Stimulated activated naive CD4-positive, alpha-beta T cell treated with Interleukin-2 at 50 U/mL for 16 hours (primary cell): Measurements from ENCODE around the gene CISD3.
"Not testable (repeated sequence)": the region's sequence is repeated elsewhere in the genome, so short reads cannot be mapped to it uniquely, and the experiment has no call there.

Source experiments
- DNase-seq: peaks from one replicate; lab custom pipeline; 2025; lab: John Stamatoyannopoulos, UW

Gene CISD3

GRCh38 chr17:38707678-38708351 is 22.3 kb upstream of the CISD3 start:
- no peak for DNase-seq

GRCh38 chr17:38709104-38709820 is 20.9 kb upstream of the CISD3 start:
- no peak for DNase-seq

- no peak for DNase-seq
These were observed 20.1 kb upstream of the CISD3 start for GRCh38 chr17:38709864-38710603.

GRCh38 chr17:38710604-38710962 is 19.6 kb upstream of the CISD3 start:
- DNase-seq, result no peak

GRCh38 chr17:38710985-38711384 is 19.2 kb upstream of the CISD3 start:
- DNase-seq, result no peak

GRCh38 chr17:38711792-38712571 is 18.2 kb upstream of the CISD3 start:
- DNase-seq, result no peak

- DNase-seq, result no peak
These were observed 17.5 kb upstream of the CISD3 start for GRCh38 chr17:38712593-38712992.

- DNase-seq, result no peak
These were observed 16.6 kb upstream of the CISD3 start for GRCh38 chr17:38713456-38714075.

- DNase-seq, result no peak
These were observed 14.8 kb upstream of the CISD3 start for GRCh38 chr17:38715216-38715943.

- no peak for DNase-seq
These were observed 13.7 kb upstream of the CISD3 start for GRCh38 chr17:38716368-38717005.

- DNase-seq, result no peak
These were observed 12.9 kb upstream of the CISD3 start for GRCh38 chr17:38717139-38717745.

GRCh38 chr17:38719289-38719942 is 10.7 kb upstream of the CISD3 start:
- no peak for DNase-seq

- no peak for DNase-seq
These were observed 10.0 kb upstream of the CISD3 start for GRCh38 chr17:38719943-38720641.

GRCh38 chr17:38720941-38721340 is 9.2 kb upstream of the CISD3 start:
- DNase-seq, result no peak

- DNase-seq, result no peak
These were observed 8.3 kb upstream of the CISD3 start for GRCh38 chr17:38721802-38722201.

- DNase-seq, result no peak
These were observed 5.7 kb upstream of the CISD3 start for GRCh38 chr17:38724337-38724988.

GRCh38 chr17:38725066-38725465 is 5.1 kb upstream of the CISD3 start:
- no peak for DNase-seq

- DNase-seq, result not testable (repeated sequence)
These were observed 4.0 kb upstream of the CISD3 start for GRCh38 chr17:38726145-38726544.

GRCh38 chr17:38727736-38728135 is 2.4 kb upstream of the CISD3 start:
- peak; percentile 82 for DNase-seq
